Fibroblast of skin of abdomen (primary cell): ENCODE results near the gene MPRIP.
"Not testable (repeated sequence)": the region's sequence is repeated elsewhere in the genome, so short reads cannot be mapped to it uniquely, and the experiment has no call there.

ENCODE experiments used
- DNase-seq: peaks from one replicate; pipeline ENCODE4 v3.0.0-alpha.2; 2013

MPRIP gene

DNA sequence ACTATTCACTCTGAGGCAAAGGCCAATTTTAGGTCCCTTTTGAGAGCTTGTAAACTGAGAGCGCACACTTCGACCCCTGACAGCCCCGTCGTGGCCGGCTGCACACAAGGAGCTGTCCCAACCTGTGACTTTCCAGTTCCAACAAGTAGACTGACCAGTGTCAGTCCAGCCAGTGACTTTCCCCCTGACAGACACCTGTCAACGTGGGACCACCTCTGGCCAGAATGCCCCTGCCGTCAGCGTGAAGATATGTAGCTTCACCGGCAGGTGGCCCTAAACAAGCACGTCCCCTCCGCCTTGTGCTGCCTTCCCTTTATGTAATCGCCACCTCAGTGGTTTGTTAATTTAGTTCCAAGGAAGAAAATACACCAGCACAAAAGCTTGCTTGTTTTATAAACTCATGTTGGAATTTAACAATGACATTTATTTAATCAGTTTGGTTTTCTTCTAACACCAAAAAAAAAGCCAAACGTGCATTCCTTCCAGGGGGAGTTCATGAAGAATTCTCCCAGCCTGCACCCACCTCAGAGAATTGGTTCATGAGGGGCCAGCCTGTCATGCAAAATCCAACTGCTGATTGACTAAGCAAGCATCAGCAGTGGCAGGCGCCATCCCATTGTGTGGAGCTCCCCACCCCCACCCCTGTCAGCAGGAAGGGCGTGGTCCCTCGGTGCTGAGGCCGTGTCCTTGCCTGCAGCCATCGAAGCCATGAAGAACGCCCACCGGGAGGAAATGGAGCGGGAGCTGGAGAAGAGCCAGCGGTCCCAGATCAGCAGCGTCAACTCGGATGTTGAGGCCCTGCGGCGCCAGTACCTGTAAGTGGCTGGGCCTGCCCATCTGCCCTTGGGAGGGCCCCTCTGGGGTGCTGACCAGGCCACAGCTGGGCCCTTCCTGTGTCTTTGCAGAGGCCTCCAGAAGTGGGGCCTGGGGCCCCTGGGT, 130.0 kb downstream of the MPRIP start:
- no peak for DNase-seq

DNA sequence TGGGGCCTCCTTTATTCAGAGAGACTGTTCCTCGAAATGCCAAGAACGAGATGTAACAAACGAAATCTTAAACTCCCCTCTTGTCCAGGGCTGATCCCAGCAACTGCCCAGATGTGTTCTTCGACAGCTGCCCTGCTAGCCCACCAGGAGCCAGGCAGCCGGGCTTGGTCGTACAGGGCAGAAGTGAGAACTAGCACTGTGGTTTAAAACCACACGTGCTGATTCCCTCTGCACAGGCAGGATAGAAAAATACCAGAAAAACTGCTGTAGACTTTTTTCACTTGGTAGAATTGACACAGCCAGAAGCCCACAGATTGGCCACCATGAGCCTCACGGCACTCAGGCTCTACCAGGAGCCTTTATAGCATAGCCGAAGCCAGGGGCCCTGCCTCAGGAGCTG, 130.7 kb downstream of the MPRIP start:
- no peak for DNase-seq

DNA sequence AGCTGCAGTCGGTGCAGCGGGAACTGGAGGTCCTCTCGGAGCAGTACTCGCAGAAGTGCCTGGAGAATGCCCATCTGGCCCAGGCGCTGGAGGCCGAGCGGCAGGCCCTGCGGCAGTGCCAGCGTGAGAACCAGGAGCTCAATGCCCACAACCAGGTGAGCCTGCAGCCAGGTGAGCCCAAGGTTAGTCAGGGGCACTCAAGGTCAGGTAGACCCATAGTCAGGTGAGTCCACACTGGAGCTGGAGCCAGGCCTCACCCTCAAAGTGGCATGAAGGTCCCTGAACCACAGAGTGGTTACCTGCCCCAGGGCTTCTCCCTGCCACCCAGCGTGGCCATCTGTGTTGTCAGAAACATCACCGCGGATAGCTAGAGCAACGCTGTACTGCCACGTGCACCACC, 131.7 kb downstream of the MPRIP start:
- no peak for DNase-seq

DNA sequence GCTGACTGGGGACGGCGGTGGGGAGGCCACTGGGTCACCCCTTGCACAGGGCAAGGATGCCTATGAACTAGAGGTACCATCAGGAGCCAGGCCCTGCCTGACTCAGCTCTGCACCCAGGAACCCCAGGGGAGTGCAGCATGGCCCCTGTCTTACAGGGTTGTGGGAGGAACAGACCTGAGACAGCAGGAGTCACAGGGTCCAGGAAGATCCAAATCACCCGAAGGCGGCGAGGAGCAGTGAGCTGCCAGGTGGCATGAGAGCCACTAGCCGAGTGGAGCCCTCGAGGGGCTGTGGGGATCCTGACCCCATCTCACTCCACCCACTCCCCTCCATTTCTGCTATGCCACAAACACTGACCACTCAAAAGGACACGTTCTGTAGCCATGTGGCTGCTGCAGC, 133.1 kb downstream of the MPRIP start:
- no peak for DNase-seq

DNA sequence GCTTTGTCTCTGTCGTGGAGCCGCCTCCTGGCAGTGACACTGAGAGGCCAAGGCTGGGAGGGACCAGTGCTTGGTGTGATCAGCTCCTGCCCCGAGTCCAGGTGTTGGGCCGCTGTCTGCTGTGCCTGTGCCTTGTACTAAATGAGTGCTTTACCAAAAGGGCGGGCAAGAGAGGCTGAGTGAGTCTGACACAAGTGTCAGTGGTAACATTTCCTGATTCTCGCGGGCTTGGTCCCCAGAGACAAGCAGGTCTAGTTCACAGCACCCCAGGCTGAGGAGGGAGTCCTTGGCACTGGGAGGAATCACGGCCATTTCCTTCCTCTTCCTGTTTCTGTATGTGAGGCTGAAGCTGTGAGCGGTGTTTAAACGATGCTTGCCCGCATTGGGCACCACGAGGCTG, 133.7 kb downstream of the MPRIP start:
- DNase-seq, result no peak

DNA sequence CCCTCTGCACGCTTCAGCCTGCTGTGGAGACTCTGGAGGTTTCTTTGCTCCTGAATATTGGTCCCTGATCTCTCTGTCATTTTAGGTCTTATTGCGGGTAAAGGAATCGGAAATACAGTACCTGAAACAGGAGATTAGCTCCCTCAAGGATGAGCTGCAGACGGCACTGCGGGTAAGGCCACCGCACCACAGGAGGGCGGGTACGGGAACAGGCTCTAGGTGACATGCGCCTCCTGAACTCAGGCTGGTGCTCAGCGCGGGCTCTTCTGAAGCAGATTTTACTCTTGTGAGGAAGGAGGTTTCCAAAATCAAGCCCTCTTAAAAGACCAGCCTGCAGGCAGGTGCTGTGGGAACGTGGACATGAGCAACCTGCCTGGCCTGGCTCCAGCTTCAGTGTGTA, 134.1 kb downstream of the MPRIP start:
- no peak for DNase-seq

DNA sequence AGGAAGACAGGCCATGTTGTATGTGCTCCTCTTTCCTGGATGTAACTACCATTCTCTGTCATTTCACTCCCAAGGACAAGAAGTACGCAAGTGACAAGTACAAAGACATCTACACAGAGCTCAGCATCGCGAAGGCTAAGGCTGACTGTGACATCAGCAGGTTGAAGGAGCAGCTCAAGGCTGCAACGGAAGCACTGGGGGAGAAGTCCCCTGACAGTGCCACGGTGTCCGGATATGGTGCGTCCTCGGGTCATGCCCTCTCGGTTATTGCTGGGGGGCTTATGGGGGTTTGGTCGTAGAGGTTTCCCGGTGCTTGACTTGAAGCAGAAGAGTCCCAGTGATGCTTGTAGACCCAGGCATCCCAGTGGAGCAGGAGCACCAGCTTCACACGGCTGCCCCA, 134.9 kb downstream of the MPRIP start:
- DNase-seq, result no peak

DNA sequence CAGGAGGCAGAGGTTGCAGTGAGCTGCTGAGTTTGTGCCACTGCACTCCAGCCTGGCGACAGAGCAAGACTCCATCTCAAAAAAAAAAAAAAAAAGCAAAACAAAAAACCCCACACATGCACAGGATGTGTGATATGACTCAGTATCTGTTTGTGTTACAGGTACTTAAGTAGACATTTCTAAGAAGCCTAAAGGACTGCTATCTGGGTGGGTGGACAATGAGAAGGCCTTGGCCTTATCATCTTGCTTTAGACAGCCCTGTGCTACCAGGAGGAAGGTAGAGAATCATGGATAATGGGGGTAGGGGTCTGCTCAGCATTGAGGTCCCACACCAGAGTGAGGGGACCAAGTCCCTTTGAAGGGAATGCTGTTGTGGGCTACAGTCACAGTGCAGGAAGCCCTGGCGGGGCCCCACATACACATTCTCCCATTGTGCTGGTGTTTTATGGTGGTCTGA, 137.1 kb downstream of the MPRIP start:
- no peak for DNase-seq

DNA sequence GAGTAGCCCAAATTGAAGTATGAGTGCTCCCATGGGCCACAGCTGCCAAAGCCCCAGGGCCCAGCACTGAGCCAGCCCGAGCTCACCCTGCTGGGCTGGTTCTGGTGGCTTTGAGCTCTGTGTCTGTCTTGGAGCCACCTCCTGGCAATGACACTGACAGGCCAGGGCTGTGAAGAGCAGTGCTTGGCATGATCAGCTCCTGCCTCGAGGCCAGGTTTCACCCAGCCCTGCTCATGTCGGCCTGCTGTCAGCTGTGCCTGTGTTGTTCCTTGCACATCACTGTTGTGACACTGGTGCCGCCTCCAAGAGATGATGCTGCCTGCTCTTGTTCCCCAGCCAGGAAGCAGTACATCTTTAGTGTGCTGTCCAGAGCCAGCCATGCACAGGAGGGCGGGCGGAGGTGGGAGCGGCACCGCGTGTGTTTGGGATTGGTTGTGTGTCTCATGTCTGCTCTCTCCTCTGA, 137.9 kb downstream of the MPRIP start:
- DNase-seq, result no peak

DNA sequence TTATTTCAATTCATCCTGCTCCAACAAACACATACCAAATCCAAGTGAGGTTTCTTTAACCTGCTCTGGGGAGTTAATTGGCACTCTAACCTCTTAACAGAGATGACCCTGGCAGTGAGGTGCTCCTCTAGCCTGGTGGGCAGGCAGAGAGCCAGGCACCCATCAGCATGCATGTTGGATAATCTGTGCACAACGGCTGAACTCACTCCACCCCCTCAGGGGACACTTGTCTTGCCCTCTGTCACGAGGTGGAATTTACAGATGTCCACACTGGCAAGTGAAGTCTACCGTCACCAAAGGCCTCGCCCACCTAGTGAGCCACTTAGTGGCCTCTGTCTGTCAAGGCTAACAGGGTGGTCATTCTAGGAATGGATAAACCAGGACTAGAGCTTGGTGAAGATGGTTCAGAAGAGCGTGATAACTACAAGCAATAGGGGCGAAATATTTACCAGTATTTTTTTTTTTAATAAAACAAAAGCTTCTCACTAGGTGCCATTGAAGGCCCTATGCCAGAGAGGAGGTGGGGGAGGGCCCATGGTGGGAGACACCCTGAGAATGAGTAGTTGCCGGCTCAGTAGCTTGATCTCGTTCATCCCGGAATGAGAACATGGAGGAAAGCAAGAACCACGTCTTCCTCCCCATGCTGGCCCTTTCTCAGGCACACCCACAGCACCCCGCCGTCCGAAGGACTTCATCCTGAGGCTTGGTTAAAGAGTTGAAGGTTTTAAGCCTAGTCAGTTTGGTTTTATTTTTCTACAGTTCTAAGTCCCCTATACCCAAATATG, 138.7 kb downstream of the MPRIP start:
- DNase-seq, result no peak

DNA sequence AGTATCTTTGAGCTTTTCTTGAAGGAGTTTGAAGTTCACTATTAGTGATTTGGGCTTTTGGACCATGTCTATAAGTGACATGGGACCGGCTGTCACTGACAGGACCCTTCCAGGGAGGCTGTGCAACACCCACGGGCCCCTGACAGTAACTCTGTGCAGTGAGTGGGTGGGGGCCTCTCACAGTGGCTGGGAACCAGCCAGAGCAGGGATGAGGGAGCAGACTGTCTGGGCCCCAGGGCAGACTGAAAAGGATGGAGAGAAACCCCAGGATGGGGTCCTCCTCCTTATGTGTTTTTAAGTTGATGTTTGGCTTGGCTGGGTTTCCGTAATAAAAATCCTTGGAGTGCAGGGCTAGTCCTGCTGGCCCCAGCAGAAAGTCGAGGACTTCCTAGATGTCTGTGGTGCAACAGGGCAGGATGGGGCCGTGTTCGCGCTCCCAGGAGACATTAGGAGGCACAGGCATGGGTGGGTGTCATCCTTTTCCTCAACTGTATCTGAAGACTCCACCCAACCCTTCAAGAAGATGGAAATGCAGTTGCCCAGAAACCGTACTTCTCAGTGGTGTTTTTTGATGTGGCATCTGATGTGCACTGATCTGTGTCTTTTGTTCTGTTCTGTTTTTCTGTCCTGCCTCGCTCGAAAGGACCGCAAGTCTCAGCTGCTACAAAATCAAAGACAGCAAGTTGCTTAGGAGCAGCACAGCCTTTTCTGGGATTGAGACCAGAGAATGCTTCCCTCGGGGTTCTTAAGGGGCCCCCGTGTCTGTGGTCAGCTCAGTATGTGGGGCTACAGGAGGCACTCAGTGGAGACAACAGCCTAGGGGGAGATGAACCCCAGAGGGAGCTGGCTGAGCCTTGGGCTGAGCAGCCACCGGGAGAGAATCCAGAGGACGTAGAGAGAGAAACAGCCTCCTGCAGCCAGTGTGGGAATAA, 139.7 kb downstream of the MPRIP start:
- no peak for DNase-seq

DNA sequence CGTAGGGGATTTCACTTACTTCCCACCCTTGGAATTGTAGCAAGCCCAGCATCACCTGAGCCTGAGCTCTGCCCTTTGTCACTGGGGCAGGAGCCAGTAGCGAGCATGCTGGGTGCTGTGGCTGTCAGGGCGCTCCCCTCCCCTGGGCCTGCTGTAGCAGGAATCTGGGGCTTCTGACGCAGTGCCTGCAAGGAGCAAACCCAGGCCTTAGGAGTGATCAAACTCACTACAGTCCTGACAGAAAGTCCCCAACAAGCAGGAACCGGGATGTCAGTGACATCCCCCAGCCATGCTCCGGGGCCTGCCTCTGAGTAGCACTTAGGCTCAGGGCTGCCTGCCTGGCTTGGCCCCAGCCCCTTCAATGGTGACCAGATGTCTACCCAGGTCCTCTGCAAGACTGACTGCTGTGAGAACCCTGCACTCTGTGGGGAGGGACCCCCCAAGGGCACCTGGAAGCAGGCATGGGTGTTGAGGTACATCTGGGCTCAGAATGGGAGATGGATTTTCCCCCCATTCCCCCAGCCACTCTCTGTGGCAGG, 140.4 kb downstream of the MPRIP start:
- DNase-seq, result no peak

DNA sequence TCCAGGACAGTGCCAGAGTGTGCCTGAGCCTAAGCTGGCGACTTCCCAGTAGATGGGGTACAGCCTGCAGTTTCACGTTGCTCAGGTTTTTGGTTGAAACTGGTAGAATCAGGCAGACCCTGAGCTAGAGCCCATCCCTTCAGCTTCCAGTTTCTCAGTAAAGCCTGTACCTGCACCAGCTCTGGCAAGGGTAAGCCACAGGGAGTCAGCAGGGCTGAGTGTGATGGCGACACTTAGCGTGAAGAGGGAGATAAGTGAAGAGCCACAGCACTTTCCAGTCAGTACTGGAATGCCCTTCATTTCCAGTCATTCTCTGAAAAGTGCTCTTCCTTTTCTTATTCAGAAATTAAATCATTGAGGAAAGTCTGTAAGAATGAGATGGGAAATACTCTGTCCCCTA, 141.5 kb downstream of the MPRIP start:
- DNase-seq, result no peak

DNA sequence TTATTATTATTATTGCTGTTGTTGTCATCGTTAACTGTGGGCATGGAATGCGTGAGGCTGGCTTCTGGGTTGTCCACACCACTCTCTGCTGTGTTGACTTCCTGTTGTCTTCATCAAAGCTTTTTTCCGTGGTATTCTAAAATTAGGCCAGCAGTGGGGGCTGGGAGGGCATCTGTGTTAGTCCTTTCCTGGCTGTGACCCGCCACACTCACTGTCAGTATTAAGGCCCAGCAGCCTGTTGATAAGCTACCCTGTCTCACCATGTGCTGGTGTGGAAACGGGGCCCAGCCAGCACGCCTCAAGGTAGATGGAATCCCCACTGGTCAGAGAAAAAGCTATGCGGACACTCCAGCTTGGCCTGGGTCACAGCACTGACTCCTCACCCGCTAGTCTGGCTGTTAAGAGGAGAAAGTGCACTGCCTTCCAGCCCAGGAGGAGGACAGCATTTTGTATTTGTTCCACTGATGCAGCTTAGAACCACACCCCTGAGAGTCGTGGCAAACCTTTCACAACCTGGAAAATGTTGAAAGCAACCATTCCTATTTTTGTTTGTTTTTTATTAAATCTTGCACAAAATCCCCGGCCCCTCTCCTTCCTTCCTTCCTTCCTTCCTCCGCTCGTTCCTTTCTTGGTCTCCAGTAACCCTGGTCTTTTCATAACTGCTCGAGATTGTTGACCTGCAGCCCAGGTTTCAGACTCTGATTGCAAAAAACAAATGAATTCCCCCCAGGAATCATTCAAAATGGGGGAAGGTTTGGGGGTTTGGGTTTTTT, 142.9 kb downstream of the MPRIP start:
- not testable (repeated sequence) for DNase-seq

DNA sequence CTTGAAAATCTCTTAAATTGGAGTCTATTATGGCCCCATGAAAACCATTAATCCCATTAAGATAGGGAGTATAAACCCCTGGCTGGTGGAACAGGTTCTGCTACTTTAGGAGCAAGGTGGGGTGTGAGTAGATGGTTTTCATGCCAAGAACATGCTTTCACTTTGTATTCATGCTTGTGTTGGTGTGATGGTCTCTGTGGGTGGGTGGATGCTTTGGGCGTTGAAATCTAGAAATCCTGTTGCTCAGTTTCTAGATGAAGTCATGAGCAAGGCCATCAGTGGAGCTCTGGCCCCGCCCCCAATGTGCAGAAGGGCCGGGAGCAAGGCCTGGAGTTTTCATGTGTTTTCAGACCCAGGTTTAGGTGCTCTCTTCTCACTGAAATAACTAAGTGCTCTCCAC, 143.8 kb downstream of the MPRIP start:
- no peak for DNase-seq

DNA sequence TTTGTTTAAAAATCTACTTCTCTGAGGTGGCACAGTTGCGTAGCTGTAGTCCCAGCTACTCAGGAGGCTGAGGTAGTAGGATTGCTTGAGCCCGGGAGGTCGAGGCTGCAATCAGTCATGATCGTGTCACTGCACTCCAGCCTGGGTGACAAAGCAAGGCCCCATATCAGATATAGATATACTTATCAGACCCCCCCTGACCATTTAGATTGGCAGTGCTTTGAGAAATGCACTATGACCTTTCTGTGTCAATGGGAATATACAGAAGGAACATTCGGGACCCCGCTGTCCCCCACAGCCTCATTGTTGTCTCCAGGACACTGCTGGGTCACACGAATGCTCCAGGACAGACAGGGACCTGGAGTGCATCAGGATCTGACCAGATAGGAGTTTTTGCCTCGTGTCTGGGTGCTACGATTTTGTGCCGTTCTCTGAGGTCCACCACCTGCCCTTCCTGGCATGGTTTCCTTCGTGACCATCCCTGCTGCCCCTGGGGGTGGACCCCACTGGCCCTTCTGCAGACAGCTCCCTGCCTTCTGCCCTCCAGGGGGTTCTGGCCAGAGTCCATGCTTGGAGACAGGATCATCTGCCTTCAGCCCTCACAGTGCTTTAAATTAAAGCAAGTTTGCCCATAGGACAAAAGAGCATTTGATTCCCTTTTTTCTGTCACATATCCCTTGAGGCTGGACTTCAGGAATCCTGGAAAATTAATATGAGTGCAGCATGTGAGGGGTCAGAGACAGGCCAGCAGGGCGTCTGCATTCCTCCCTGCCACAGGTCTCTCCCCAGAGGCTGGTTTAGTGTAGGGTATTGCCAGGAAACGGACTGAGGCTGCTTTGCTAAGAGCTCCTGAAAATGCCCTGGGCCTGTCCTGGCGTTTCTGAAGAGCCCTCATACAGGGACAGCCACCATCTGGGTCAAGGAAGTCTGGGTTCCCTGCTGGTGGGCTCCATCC, 144.6 kb downstream of the MPRIP start:
- no peak for DNase-seq

DNA sequence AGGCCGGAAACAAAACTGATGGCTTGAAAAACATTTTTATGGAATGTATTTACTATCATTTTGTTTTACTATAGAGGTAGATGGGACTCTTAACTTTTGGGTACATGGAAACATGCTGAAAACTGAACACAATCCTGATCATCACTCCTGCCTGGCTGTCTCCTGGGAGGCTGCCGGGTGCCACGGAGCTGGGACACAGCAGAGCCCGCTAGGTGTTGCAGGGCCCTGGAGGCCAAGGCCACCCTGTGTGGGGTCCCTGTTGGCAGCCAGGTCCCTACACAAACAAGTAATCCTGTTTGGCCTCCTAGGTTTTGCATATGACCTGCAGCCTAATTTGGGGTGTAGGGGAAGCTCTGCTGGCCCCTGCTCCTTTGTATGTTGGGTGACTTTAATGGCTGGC, 146.3 kb downstream of the MPRIP start:
- DNase-seq, result no peak

DNA sequence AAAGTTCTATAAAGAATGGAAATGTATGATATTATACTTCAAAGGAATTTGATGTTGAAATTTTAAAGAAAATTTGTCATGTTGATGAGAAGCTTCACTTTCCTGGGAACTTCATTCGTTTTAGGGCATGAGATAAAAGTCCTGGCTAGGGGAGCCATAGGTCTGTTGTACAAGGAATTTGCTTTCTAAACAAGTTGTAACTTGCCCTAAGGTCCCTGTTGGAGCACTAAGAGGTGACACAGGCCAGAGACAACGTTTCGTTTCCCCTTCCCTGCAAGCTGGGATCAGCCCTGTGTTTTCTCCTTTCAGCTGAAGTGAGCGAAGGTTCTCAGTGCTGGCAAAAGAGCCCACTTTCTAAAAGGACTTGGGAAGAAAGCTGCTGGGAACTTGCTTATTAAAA, 147.3 kb downstream of the MPRIP start:
- no peak for DNase-seq

DNA sequence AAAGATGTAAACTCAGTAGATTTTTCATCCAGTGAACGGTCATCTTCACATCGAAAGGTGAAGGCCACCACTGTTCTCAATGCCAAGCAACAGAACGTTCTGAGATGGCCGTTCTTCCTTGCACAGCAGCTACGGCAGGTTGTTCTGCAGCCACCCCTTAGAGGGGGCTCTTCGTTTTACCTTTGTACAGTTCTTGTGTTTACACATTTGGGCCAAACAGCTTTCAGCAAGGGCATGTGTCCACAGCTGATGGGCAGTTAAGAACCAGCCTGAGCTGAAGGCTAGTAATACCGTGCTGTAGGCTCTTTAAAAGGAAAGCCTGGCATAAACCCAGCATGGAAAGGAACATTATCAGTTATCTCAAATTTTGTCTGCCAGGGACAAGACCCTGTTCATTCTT, 147.9 kb downstream of the MPRIP start:
- no peak for DNase-seq

DNA sequence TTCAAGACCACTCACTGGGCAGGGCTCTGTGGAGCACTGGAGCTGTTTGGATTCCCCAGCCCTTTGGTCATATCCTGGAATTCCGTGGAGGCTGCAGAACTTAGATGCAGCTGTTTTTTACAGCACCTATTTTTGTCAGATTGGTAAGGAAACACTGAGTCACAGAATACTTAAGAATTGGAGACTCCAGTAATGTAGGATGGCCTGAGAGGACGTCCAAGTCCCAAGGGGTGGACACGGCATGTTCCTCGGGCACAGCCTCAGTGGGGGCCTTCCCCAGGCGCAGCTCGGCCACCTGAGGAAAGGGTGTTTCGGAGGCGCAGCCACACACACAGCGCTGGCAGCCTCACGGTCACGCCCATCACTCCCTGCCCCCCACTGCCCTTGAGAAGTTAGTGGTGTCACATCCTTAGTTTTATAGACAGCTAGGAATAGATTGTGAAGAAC, 149.1 kb downstream of the MPRIP start:
- DNase-seq, result peak; percentile 80
